WTC11 (cell line): ENCODE data around the gene SLC10A7. TPM values are rescaled to one million over a fixed set of nuclear protein-coding genes. Genes with fewer than 3 reads are reported as not detected.

ENCODE experiments used
- ATAC-seq: fragments of 200-7000 bp; cut with Tn5 transposase; 2 replicates; pipeline ENCODE4 v1.10.0; 2021; ENCODE audit warnings: mild to moderate bottlenecking, moderate library complexity
- CTCF ChIA-PET: fragments of 300-600 bp; sonication (Branson Sonifier 250); formaldehyde crosslinking; loops from one replicate; lab custom pipeline; 2021; ENCODE audit warnings: antibody characterized with exemption; lab: Charles Lee
- POLR2A ChIA-PET: fragments of 350-600 bp; sonication (Branson Sonifier 250); formaldehyde crosslinking; loops from one replicate; lab custom pipeline; 2021; ENCODE audit warnings: antibody characterized with exemption; lab: Charles Lee
- DNase-seq: peaks from one replicate; pipeline ENCODE4 v3.0.0; 2021; ENCODE audit warnings: low spot score
- H3K27ac Mint-ChIP-seq: 2 replicates; pipeline ENCODE4 v1.8.0; 2021; ENCODE audit warnings: mixed read lengths
- H3K27me3 Mint-ChIP-seq: 2 replicates; pipeline ENCODE4 v1.8.0; 2021; ENCODE audit warnings: low read depth, mild to moderate bottlenecking, moderate library complexity, mixed read lengths
- H3K36me3 Mint-ChIP-seq: 2 replicates; pipeline ENCODE4 v1.8.0; 2021; ENCODE audit warnings: mixed read lengths
- H3K4me1 Mint-ChIP-seq: 2 replicates; pipeline ENCODE4 v1.8.0; 2022; ENCODE audit warnings: mixed read lengths
- H3K4me3 Mint-ChIP-seq: 2 replicates; pipeline ENCODE4 v1.8.0; 2021; ENCODE audit warnings: mild to moderate bottlenecking, moderate library complexity, mixed read lengths
- H3K9me3 Mint-ChIP-seq: 2 replicates; pipeline ENCODE4 v1.8.0; 2021; ENCODE audit warnings: mixed read lengths
- ELF4 ChIP-seq: sonication (generic); formaldehyde crosslinking; IDR thresholded peaks from 2 replicates; pipeline ENCODE4 v1.8.1; 2022; ENCODE audit warnings: low read depth, mild to moderate bottlenecking, moderate library complexity, missing genetic modification reagents
- EMX1 ChIP-seq: fragments of 250-450 bp; sonication (Bioruptor Pico); IDR thresholded peaks from 2 replicates; pipeline ENCODE4 v1.8.0; 2021; ENCODE audit warnings: mild to moderate bottlenecking
- IRF2 ChIP-seq: sonication (generic); formaldehyde crosslinking; IDR thresholded peaks from 2 replicates; pipeline ENCODE4 v1.8.0; 2022; ENCODE audit warnings: low read depth, missing genetic modification reagents, borderline replicate concordance
- KAT7 ChIP-seq: sonication (generic); formaldehyde crosslinking; IDR thresholded peaks from 2 replicates; pipeline ENCODE4 v1.8.1; 2023; ENCODE audit warnings: missing genetic modification reagents, mild to moderate bottlenecking, borderline replicate concordance
- NR3C1 ChIP-seq: sonication (generic); formaldehyde crosslinking; conservative IDR thresholded peaks from 2 replicates; pipeline ENCODE4 v1.8.1; 2023; ENCODE audit warnings: low read depth, mild to moderate bottlenecking, missing genetic modification reagents
- PRRX2 ChIP-seq: fragments of 250-450 bp; sonication (Bioruptor Pico); IDR thresholded peaks from 2 replicates; pipeline ENCODE4 v1.8.0; 2021; ENCODE audit warnings: mild to moderate bottlenecking
- SMAD4 ChIP-seq: sonication (generic); formaldehyde crosslinking; IDR thresholded peaks from 2 replicates; pipeline ENCODE4 v1.8.0; 2022; ENCODE audit warnings: mild to moderate bottlenecking, missing genetic modification reagents
- TEAD1 ChIP-seq: sonication (generic); formaldehyde crosslinking; IDR thresholded peaks from 2 replicates; pipeline ENCODE4 v1.8.0; 2022; ENCODE audit warnings: mild to moderate bottlenecking, missing genetic modification reagents
- ZNF121 ChIP-seq: sonication (generic); formaldehyde crosslinking; IDR thresholded peaks from 2 replicates; pipeline ENCODE4 v1.8.0; 2023; ENCODE audit warnings: missing genetic modification reagents
- ZNF138 ChIP-seq: sonication (generic); formaldehyde crosslinking; conservative IDR thresholded peaks from 2 replicates; pipeline ENCODE4 v1.8.1; 2022; ENCODE audit warnings: mild to moderate bottlenecking, moderate library complexity, missing genetic modification reagents
- ZNF263 ChIP-seq: sonication (generic); formaldehyde crosslinking; IDR thresholded peaks from 2 replicates; pipeline ENCODE4 v1.8.1; 2022; ENCODE audit warnings: low read depth, mild to moderate bottlenecking, moderate library complexity, missing genetic modification reagents
- ZNF317 ChIP-seq: sonication (generic); formaldehyde crosslinking; IDR thresholded peaks from 2 replicates; pipeline ENCODE4 v1.8.1; 2023; ENCODE audit warnings: low read depth, mild to moderate bottlenecking, moderate library complexity, missing genetic modification reagents, borderline replicate concordance
- total RNA-seq: library from RNA; stranded (reverse); gene quantifications from 3 replicates; pipeline ENCODE4 v1.2.3, GENCODE V29; 2021
- TF ChIP-seq, protein P1 (sequence below): sonication (generic); formaldehyde crosslinking; IDR thresholded peaks from 2 replicates; pipeline ENCODE4 v1.8.0; 2023; ENCODE audit warnings: missing genetic modification reagents, mild to moderate bottlenecking, borderline replicate concordance
- TF ChIP-seq, protein P2 (sequence below): sonication (generic); formaldehyde crosslinking; IDR thresholded peaks from 2 replicates; pipeline ENCODE4 v1.8.1; 2023; ENCODE audit warnings: mild to moderate bottlenecking, missing genetic modification reagents
- TF ChIP-seq, protein P3 (sequence below): fragments of 250-450 bp; sonication (Bioruptor Pico); IDR thresholded peaks from 2 replicates; pipeline ENCODE4 v1.9.0; 2021; ENCODE audit warnings: mild to moderate bottlenecking
- TF ChIP-seq, protein P4 (sequence below): sonication (generic); formaldehyde crosslinking; IDR thresholded peaks from 2 replicates; pipeline ENCODE4 v1.8.1; 2022; ENCODE audit warnings: low read depth, mild to moderate bottlenecking, moderate library complexity, missing genetic modification reagents, borderline replicate concordance
- TF ChIP-seq, protein P5 (sequence below): sonication (generic); formaldehyde crosslinking; IDR thresholded peaks from 2 replicates; pipeline ENCODE4 v1.8.1; 2023; ENCODE audit warnings: mild to moderate bottlenecking, missing genetic modification reagents, borderline replicate concordance
- TF ChIP-seq, protein P6 (sequence below): sonication (generic); formaldehyde crosslinking; IDR thresholded peaks from 2 replicates; pipeline ENCODE4 v1.8.1; 2023; ENCODE audit warnings: mild to moderate bottlenecking, moderate library complexity, missing genetic modification reagents

Gene SLC10A7
- total RNA-seq, 1 experiment from 2014 or later = 5.0 TPM

DNA sequence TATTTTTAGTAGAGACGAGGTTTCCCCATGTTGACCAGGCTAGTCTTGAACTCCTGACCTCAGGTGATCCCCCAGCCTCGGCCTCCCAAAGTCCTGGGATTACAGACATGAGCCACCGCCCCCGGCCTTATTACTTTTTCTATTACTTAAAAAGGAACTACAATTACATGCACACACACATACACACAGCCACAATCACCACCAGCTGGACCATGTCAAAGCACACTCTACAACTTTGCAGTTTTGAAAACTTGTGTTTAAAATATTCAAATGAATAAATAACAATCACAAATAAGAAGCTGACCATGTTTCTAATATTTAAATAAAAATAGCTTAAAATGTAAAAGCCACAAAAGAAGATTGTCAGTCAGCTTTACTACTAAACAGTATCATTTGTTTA, 23.4 kb downstream of the SLC10A7 start (continued):
- TF ChIP-seq KAT7 (CRISPR knock-in tag) (no peak), TEAD1 (CRISPR knock-in tag) (no peak)
- TF ChIP-seq, protein P1, sequence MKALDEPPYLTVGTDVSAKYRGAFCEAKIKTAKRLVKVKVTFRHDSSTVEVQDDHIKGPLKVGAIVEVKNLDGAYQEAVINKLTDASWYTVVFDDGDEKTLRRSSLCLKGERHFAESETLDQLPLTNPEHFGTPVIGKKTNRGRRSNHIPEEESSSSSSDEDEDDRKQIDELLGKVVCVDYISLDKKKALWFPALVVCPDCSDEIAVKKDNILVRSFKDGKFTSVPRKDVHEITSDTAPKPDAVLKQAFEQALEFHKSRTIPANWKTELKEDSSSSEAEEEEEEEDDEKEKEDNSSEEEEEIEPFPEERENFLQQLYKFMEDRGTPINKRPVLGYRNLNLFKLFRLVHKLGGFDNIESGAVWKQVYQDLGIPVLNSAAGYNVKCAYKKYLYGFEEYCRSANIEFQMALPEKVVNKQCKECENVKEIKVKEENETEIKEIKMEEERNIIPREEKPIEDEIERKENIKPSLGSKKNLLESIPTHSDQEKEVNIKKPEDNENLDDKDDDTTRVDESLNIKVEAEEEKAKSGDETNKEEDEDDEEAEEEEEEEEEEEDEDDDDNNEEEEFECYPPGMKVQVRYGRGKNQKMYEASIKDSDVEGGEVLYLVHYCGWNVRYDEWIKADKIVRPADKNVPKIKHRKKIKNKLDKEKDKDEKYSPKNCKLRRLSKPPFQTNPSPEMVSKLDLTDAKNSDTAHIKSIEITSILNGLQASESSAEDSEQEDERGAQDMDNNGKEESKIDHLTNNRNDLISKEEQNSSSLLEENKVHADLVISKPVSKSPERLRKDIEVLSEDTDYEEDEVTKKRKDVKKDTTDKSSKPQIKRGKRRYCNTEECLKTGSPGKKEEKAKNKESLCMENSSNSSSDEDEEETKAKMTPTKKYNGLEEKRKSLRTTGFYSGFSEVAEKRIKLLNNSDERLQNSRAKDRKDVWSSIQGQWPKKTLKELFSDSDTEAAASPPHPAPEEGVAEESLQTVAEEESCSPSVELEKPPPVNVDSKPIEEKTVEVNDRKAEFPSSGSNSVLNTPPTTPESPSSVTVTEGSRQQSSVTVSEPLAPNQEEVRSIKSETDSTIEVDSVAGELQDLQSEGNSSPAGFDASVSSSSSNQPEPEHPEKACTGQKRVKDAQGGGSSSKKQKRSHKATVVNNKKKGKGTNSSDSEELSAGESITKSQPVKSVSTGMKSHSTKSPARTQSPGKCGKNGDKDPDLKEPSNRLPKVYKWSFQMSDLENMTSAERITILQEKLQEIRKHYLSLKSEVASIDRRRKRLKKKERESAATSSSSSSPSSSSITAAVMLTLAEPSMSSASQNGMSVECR (CRISPR knock-in tag) = no peak
- TF ChIP-seq, protein P2, sequence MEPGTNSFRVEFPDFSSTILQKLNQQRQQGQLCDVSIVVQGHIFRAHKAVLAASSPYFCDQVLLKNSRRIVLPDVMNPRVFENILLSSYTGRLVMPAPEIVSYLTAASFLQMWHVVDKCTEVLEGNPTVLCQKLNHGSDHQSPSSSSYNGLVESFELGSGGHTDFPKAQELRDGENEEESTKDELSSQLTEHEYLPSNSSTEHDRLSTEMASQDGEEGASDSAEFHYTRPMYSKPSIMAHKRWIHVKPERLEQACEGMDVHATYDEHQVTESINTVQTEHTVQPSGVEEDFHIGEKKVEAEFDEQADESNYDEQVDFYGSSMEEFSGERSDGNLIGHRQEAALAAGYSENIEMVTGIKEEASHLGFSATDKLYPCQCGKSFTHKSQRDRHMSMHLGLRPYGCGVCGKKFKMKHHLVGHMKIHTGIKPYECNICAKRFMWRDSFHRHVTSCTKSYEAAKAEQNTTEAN (CRISPR knock-in tag) = no peak

DNA sequence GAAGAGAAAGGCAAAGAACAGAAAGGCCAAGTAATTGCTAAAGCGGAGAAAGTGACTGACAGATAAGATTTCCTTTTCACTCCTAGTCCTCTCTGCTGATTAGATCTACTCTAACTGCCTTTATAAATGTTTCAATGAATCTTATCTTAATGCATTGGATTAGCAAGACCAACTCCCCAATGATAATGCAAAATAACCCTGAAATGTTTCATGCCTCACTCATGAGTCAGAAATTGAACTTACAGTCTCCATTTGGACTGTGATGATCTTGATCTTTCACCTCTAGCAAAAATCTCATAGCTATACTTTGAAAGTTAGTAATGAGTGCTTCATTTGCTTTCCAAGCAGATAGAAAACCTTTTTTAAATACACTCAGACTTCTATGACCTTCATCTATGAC, 26.5 kb downstream of the SLC10A7 start:
- DNase-seq = no peak
- Mint-ChIP-seq H3K4me1 (no peaks in the 10 kb centered on the region), H3K4me3 (no peak overlapping the region), H3K27ac (no peak overlapping the region), H3K9me3 (no peaks in the 10 kb centered on the region), H3K36me3 (no peaks in the 10 kb centered on the region), H3K27me3 (no peaks in the 10 kb centered on the region)
- ATAC-seq = no peak
- CTCF ChIA-PET = no interaction called here
- TF ChIP-seq EMX1 (CRISPR knock-in tag) (no peak), SMAD4 (CRISPR knock-in tag) (no peak), ZNF138 (no peak), ZNF263 (CRISPR knock-in tag) (no peak), ZNF317 (CRISPR knock-in tag) (no peak), ZNF121 (CRISPR knock-in tag) (no peak), NR3C1 (no peak), IRF2 (CRISPR knock-in tag) (no peak), ELF4 (CRISPR knock-in tag) (no peak), PRRX2 (CRISPR knock-in tag) (no peak)
- TF ChIP-seq, protein P3, sequence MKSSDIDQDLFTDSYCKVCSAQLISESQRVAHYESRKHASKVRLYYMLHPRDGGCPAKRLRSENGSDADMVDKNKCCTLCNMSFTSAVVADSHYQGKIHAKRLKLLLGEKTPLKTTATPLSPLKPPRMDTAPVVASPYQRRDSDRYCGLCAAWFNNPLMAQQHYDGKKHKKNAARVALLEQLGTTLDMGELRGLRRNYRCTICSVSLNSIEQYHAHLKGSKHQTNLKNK = no peak
- TF ChIP-seq, protein P4, sequence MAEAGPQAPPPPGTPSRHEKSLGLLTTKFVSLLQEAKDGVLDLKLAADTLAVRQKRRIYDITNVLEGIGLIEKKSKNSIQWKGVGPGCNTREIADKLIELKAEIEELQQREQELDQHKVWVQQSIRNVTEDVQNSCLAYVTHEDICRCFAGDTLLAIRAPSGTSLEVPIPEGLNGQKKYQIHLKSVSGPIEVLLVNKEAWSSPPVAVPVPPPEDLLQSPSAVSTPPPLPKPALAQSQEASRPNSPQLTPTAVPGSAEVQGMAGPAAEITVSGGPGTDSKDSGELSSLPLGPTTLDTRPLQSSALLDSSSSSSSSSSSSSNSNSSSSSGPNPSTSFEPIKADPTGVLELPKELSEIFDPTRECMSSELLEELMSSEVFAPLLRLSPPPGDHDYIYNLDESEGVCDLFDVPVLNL (CRISPR knock-in tag) = no peak
- TF ChIP-seq, protein P5, sequence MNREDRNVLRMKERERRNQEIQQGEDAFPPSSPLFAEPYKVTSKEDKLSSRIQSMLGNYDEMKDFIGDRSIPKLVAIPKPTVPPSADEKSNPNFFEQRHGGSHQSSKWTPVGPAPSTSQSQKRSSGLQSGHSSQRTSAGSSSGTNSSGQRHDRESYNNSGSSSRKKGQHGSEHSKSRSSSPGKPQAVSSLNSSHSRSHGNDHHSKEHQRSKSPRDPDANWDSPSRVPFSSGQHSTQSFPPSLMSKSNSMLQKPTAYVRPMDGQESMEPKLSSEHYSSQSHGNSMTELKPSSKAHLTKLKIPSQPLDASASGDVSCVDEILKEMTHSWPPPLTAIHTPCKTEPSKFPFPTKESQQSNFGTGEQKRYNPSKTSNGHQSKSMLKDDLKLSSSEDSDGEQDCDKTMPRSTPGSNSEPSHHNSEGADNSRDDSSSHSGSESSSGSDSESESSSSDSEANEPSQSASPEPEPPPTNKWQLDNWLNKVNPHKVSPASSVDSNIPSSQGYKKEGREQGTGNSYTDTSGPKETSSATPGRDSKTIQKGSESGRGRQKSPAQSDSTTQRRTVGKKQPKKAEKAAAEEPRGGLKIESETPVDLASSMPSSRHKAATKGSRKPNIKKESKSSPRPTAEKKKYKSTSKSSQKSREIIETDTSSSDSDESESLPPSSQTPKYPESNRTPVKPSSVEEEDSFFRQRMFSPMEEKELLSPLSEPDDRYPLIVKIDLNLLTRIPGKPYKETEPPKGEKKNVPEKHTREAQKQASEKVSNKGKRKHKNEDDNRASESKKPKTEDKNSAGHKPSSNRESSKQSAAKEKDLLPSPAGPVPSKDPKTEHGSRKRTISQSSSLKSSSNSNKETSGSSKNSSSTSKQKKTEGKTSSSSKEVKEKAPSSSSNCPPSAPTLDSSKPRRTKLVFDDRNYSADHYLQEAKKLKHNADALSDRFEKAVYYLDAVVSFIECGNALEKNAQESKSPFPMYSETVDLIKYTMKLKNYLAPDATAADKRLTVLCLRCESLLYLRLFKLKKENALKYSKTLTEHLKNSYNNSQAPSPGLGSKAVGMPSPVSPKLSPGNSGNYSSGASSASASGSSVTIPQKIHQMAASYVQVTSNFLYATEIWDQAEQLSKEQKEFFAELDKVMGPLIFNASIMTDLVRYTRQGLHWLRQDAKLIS (CRISPR knock-in tag) = no peak
- TF ChIP-seq, protein P6, sequence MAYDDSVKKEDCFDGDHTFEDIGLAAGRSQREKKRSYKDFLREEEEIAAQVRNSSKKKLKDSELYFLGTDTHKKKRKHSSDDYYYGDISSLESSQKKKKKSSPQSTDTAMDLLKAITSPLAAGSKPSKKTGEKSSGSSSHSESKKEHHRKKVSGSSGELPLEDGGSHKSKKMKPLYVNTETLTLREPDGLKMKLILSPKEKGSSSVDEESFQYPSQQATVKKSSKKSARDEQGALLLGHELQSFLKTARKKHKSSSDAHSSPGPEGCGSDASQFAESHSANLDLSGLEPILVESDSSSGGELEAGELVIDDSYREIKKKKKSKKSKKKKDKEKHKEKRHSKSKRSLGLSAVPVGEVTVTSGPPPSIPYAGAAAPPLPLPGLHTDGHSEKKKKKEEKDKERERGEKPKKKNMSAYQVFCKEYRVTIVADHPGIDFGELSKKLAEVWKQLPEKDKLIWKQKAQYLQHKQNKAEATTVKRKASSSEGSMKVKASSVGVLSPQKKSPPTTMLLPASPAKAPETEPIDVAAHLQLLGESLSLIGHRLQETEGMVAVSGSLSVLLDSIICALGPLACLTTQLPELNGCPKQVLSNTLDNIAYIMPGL (CRISPR knock-in tag) = no peak
- POLR2A ChIA-PET = no interaction called here
